CD14-positive monocyte (primary cell): Measurements from ENCODE around the gene GLDC. TPM values are rescaled to one million over a fixed set of nuclear protein-coding genes. Genes with fewer than 3 reads are reported as not detected.

ENCODE experiments used
- DNase-seq, 3 donors: peaks; one replicate each; pipeline ENCODE4 v3.0.0-alpha.2; 2011 to 2022
- H2AFZ ChIP-seq: 2 replicates; pipeline ENCODE4 v1.6.0; 2012; ENCODE audit warnings: mild to moderate bottlenecking, low read depth, low read length, inconsistent platforms; ENCODE audit not compliant: insufficient read depth, poor library complexity, severe bottlenecking
- H3K27ac ChIP-seq, 2 donors: 1 replicate in 1 of 2; 2 replicates in 1 of 2; pipeline ENCODE4 v1.5.1; 2012 to 2013; ENCODE audit warnings: low read length in 2 of 2, control low read depth in 1 of 2, inconsistent platforms in 1 of 2, low read depth in 1 of 2, mild to moderate bottlenecking in 1 of 2
- H3K27me3 ChIP-seq, 2 donors: one replicate each; pipeline versions ENCODE4 v1.6.0 to v1.6.1; 2011 to 2013; ENCODE audit warnings: low read length in 2 of 2; ENCODE audit not compliant: control insufficient read depth in 2 of 2, insufficient read depth in 2 of 2
- H3K36me3 ChIP-seq, 2 donors: replicated peaks in 1 of 2; 1 replicate in 1 of 2; 2 replicates in 1 of 2; pipeline versions ENCODE4 v1.5.1 to v1.6.1; 2012 to 2013; ENCODE audit warnings: low read length in 2 of 2, control low read depth in 1 of 2, inconsistent platforms in 1 of 2, mild to moderate bottlenecking in 1 of 2; ENCODE audit not compliant: insufficient read depth in 2 of 2, control insufficient read depth in 1 of 2
- H3K4me1 ChIP-seq, 2 donors: 1 replicate in 1 of 2; 2 replicates in 1 of 2; pipeline versions ENCODE4 v1.5.1 to v1.6.1; 2012 to 2013; ENCODE audit warnings: low read length in 2 of 2, control low read depth in 1 of 2, inconsistent platforms in 1 of 2, mild to moderate bottlenecking in 1 of 2, moderate library complexity in 1 of 2; ENCODE audit not compliant: insufficient read depth in 2 of 2, control insufficient read depth in 1 of 2
- H3K4me2 ChIP-seq: replicated peaks from 2 replicates; pipeline ENCODE3; 2012; ENCODE audit warnings: low read length, moderate library complexity, mild to moderate bottlenecking; ENCODE audit not compliant: poor library complexity, severe bottlenecking; ENCODE audit errors: extremely low read depth
- H3K4me3 ChIP-seq, 3 experiments: fragments of 200-600 bp in 1 of 3; sonication (generic) in 1 of 3; replicated peaks in 1 of 3; 1 replicate in 2 of 3; 2 replicates in 1 of 3; pipeline ENCODE4 v1.5.1; 2011 to 2013; ENCODE audit warnings: low read length in 3 of 3, mild to moderate bottlenecking in 3 of 3, control low read depth in 2 of 3, low read depth in 2 of 3, inconsistent platforms in 1 of 3, moderate library complexity in 1 of 3
- H3K79me2 ChIP-seq: 2 replicates; pipeline ENCODE4 v1.6.0; 2012; ENCODE audit warnings: mild to moderate bottlenecking, control low read depth, inconsistent platforms, low read length, moderate library complexity; ENCODE audit not compliant: insufficient read depth
- H3K9ac ChIP-seq: 2 replicates; pipeline ENCODE4 v1.6.0; 2017; ENCODE audit warnings: low read length, mild to moderate bottlenecking; ENCODE audit not compliant: insufficient read depth, poor library complexity, severe bottlenecking
- H3K9me3 ChIP-seq, 2 donors: replicated peaks in 1 of 2; 1 replicate in 1 of 2; 2 replicates in 1 of 2; pipeline versions ENCODE4 v1.5.1 to v1.6.1; 2012 to 2013; ENCODE audit warnings: low read length in 2 of 2, control low read depth in 1 of 2; ENCODE audit not compliant: control insufficient read depth in 1 of 2, insufficient read depth in 1 of 2
- H4K20me1 ChIP-seq: 2 replicates; pipeline ENCODE4 v1.6.0; 2012; ENCODE audit warnings: mild to moderate bottlenecking, low read length, control low read depth, moderate library complexity; ENCODE audit not compliant: insufficient read depth
- H3K27ac Mint-ChIP-seq, 7 donors: one replicate each; pipeline ENCODE4 v1.8.0; 2020; ENCODE audit warnings: mild to moderate bottlenecking in 7 of 7, mixed read lengths in 7 of 7, moderate library complexity in 6 of 7, inconsistent platforms in 2 of 7
- H3K27me3 Mint-ChIP-seq, 3 donors: one replicate each; pipeline ENCODE4 v1.8.0; 2021 to 2022; ENCODE audit warnings: low read depth in 3 of 3, mild to moderate bottlenecking in 3 of 3, mixed read lengths in 3 of 3, moderate library complexity in 3 of 3, inconsistent platforms in 1 of 3
- H3K36me3 Mint-ChIP-seq, 2 donors: one replicate each; pipeline ENCODE4 v1.8.0; 2020; ENCODE audit warnings: mixed read lengths in 2 of 2, inconsistent platforms in 1 of 2, mild to moderate bottlenecking in 1 of 2
- H3K4me1 Mint-ChIP-seq: one replicate; pipeline ENCODE4 v1.8.0; 2020; ENCODE audit warnings: mild to moderate bottlenecking, mixed read lengths
- H3K4me3 Mint-ChIP-seq, 2 donors: one replicate each; pipeline ENCODE4 v1.8.0; 2020; ENCODE audit warnings: mild to moderate bottlenecking in 2 of 2, mixed read lengths in 2 of 2, moderate library complexity in 1 of 2
- H3K9me3 Mint-ChIP-seq, 7 donors: one replicate each; pipeline ENCODE4 v1.8.0; 2020 to 2022; ENCODE audit warnings: mixed read lengths in 7 of 7, mild to moderate bottlenecking in 6 of 7, moderate library complexity in 6 of 7, inconsistent platforms in 2 of 7
- CTCF ChIP-seq: fragments of 200-600 bp; IDR thresholded peaks from one replicate; pipeline ENCODE4 v1.8.0; 2022; ENCODE audit warnings: antibody characterized with exemption, mild to moderate bottlenecking
- WGBS: methylation state at CpG from one replicate; pipeline ENCODE4 v1.1.5; 2013; ENCODE audit warnings: missing lambda C conversion rate; ENCODE audit not compliant: insufficient coverage; 5-methylcytosine and 5-hydroxymethylcytosine counted together
- intact Hi-C, 2 donors: fragments of 100-400 bp; cut with micrococcal nuclease; formaldehyde crosslinking; loops; one replicate each; pipeline versions ENCODE4 v1.15.0 to v1.15.1; 2023
- polyA plus RNA-seq, 3 donors: library from polyadenylated mRNA; depleted of rRNA in 1 of 3; unstranded in 2 of 3; stranded (reverse) in 1 of 3; fragments of 300-500 nt in 2 of 3; fragments of >200 nt in 1 of 3; fragmentation: Illumina TruSeq in 2 of 3; gene quantifications; 1 replicate in 2 of 3; 2 replicates in 1 of 3; pipeline ENCODE4 v1.2.3, GENCODE V29; 2012 to 2021

GLDC gene
- polyA plus RNA-seq, 3 donors, result not detected

- Histone ChIP-seq H3K27ac (no peak overlapping the region), H3K4me3 (no peak overlapping the region), H3K36me3 (no peaks in the 10 kb centered on the region), H3K4me1 (peaks cover 9 to 26% of the 10 kb centered on the region in 2 donors), H3K79me2 (no peaks in the 10 kb centered on the region), H2AFZ (no peak overlapping the region), H3K9ac (no peak overlapping the region), H4K20me1 (no peaks in the 10 kb centered on the region), H3K4me2 (no peak overlapping the region), H3K27me3 (no peaks in the 10 kb centered on the region), H3K9me3 (no peaks in the 10 kb centered on the region)
- no peak for DNase-seq
- Mint-ChIP-seq H3K9me3 (no peaks in the 10 kb centered on the region), H3K27ac (no peak overlapping the region), H3K27me3 (peaks cover 2 to 5% (median 3%) of the 10 kb centered on the region in 3 donors), H3K4me3 (no peak overlapping the region), H3K36me3 (no peaks in the 10 kb centered on the region), H3K4me1 (peaks cover 21% of the 10 kb centered on the region)
- 94% methylated on average over 5 of the region's 6 CpGs for WGBS
- no peak for TF ChIP-seq CTCF
- intact Hi-C loops, result loop anchor here in 1 of 2 donors (10.0 kb wide), 2 partner anchors 105 to 175 kb away; partner anchors contain the start of gene KDM4C
Observed at GRCh38 chr9:6579613-6580012, 65.9 kb downstream of the GLDC start.

- peaks cover 0 to 11% of the 10 kb centered on the region in 2 donors for H3K4me1 ChIP-seq
- no peak for TF ChIP-seq CTCF
- H2AFZ ChIP-seq, result no peak overlapping the region
- no peaks in the 10 kb centered on the region for H3K79me2 ChIP-seq
- Mint-ChIP-seq H3K27ac (peak overlapping the region in 1 of 7 donors; percentile 57), H3K4me1 (peaks cover 8% of the 10 kb centered on the region), H3K27me3 (peaks cover 3 to 9% (median 4%) of the 10 kb centered on the region in 3 donors), H3K36me3 (no peaks in the 10 kb centered on the region), H3K4me3 (no peak overlapping the region), H3K9me3 (no peaks in the 10 kb centered on the region)
- no peak overlapping the region for H3K27ac ChIP-seq
- 96% methylated on average over 5 of the region's 6 CpGs for WGBS
- H3K9ac ChIP-seq, result no peak overlapping the region
- DNase-seq, result no peak
- no peaks in the 10 kb centered on the region for H3K27me3 ChIP-seq
- no peak overlapping the region for H3K4me3 ChIP-seq
- H4K20me1 ChIP-seq, result no peaks in the 10 kb centered on the region
- H3K36me3 ChIP-seq, result no peaks in the 10 kb centered on the region
- no peak overlapping the region for H3K4me2 ChIP-seq
- intact Hi-C loops, result no loop called here
- H3K9me3 ChIP-seq, result no peaks in the 10 kb centered on the region
Observed at GRCh38 chr9:6576987-6577386, 68.5 kb downstream of the GLDC start.
